HL-60 (cell line): ENCODE results near the gene OTULINL.

ENCODE experiments used
- POLR2AphosphoS5 ChIP-seq: IDR thresholded peaks from 2 replicates; pipeline ENCODE4 v1.6.1; 2012; ENCODE audit warnings: low read depth
- TF ChIP-seq, protein P1 (sequence below): IDR thresholded peaks from one replicate; pipeline ENCODE4 v1.5.1; 2011; ENCODE audit warnings: low read length, control low read depth, inconsistent platforms; ENCODE audit not compliant: insufficient read depth
- TF ChIP-seq, protein P2 (sequence below): IDR thresholded peaks from 2 replicates; pipeline ENCODE4 v1.6.1; 2012; ENCODE audit warnings: low read depth; ENCODE audit not compliant: insufficient replicate concordance

DNA sequence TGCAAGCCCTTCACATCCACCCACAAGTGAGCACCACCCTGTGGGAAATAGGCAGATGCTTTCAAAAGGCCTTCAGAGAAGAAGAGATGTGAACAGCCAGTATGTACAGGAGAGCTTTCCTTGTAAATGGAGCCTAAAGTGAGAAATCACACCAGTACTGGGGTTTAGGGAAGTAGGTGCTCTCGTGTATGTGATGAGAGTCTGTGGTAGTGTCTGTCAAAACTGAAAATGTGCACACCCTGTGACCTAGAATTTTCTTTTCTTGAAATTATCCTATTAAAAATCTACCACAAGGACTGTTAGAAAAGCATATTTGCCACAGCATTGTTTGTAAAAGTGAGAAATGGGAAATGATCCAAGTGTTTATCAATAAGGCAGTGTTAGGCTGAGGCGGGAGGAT is 16.6 kb downstream of the OTULINL start:
- TF ChIP-seq, protein P1, sequence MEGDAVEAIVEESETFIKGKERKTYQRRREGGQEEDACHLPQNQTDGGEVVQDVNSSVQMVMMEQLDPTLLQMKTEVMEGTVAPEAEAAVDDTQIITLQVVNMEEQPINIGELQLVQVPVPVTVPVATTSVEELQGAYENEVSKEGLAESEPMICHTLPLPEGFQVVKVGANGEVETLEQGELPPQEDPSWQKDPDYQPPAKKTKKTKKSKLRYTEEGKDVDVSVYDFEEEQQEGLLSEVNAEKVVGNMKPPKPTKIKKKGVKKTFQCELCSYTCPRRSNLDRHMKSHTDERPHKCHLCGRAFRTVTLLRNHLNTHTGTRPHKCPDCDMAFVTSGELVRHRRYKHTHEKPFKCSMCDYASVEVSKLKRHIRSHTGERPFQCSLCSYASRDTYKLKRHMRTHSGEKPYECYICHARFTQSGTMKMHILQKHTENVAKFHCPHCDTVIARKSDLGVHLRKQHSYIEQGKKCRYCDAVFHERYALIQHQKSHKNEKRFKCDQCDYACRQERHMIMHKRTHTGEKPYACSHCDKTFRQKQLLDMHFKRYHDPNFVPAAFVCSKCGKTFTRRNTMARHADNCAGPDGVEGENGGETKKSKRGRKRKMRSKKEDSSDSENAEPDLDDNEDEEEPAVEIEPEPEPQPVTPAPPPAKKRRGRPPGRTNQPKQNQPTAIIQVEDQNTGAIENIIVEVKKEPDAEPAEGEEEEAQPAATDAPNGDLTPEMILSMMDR, result no peak
- no peak for TF ChIP-seq POLR2AphosphoS5
- TF ChIP-seq, protein P2, sequence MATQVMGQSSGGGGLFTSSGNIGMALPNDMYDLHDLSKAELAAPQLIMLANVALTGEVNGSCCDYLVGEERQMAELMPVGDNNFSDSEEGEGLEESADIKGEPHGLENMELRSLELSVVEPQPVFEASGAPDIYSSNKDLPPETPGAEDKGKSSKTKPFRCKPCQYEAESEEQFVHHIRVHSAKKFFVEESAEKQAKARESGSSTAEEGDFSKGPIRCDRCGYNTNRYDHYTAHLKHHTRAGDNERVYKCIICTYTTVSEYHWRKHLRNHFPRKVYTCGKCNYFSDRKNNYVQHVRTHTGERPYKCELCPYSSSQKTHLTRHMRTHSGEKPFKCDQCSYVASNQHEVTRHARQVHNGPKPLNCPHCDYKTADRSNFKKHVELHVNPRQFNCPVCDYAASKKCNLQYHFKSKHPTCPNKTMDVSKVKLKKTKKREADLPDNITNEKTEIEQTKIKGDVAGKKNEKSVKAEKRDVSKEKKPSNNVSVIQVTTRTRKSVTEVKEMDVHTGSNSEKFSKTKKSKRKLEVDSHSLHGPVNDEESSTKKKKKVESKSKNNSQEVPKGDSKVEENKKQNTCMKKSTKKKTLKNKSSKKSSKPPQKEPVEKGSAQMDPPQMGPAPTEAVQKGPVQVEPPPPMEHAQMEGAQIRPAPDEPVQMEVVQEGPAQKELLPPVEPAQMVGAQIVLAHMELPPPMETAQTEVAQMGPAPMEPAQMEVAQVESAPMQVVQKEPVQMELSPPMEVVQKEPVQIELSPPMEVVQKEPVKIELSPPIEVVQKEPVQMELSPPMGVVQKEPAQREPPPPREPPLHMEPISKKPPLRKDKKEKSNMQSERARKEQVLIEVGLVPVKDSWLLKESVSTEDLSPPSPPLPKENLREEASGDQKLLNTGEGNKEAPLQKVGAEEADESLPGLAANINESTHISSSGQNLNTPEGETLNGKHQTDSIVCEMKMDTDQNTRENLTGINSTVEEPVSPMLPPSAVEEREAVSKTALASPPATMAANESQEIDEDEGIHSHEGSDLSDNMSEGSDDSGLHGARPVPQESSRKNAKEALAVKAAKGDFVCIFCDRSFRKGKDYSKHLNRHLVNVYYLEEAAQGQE, result no peak
